B cell (primary cell): Measurements from ENCODE around the gene PTPN11. TPM values are rescaled to one million over a fixed set of nuclear protein-coding genes. Genes with fewer than 3 reads are reported as not detected.
"Not testable (repeated sequence)": the region's sequence is repeated elsewhere in the genome, so short reads cannot be mapped to it uniquely, and the experiment has no call there.

Experiments used
- ATAC-seq: fragments of 200-7000 bp; cut with Tn5 transposase; one replicate; pipeline ENCODE4 v1.10.0; 2021; ENCODE audit warnings: low read depth, mild to moderate bottlenecking, moderate number of reproducible peaks, moderate library complexity
- CTCF ChIA-PET: fragments of 350-600 bp; sonication (Branson Sonifier 250); formaldehyde crosslinking; loops from one replicate; lab custom pipeline; 2021; ENCODE audit warnings: antibody characterized with exemption, inconsistent platforms; lab: Charles Lee
- POLR2A ChIA-PET: fragments of 350-600 bp; sonication (Branson Sonifier 250); formaldehyde crosslinking; loops from one replicate; lab custom pipeline; 2021; ENCODE audit warnings: antibody characterized with exemption; lab: Charles Lee
- DNase-seq: peaks from one replicate; pipeline ENCODE4 v3.0.0; 2013
- H2AFZ ChIP-seq: 2 replicates; pipeline ENCODE4 v1.6.1; 2012; ENCODE audit warnings: mild to moderate bottlenecking, low read depth, low read length; ENCODE audit not compliant: insufficient read depth, poor library complexity, severe bottlenecking
- H3K27ac ChIP-seq, 2 donors: 1 replicate in 1 of 2; 2 replicates in 1 of 2; pipeline ENCODE4 v1.5.1; 2012 to 2013; ENCODE audit warnings: low read length in 2 of 2, mild to moderate bottlenecking in 2 of 2, moderate library complexity in 1 of 2
- H3K27me3 ChIP-seq, 4 experiments: fragments of 200-600 bp in 1 of 4; sonication (generic) in 1 of 4; replicated peaks in 1 of 4; 1 replicate in 2 of 4; 2 replicates in 2 of 4; pipeline versions ENCODE4 v1.6.1 to v1.7.0; 2013 to 2016; ENCODE audit warnings: low read length in 3 of 4, mild to moderate bottlenecking in 2 of 4, mixed read lengths in 1 of 4, moderate library complexity in 1 of 4; ENCODE audit not compliant: insufficient read depth in 4 of 4, control insufficient read depth in 3 of 4; ENCODE audit errors: control extremely low read depth in 1 of 4
- H3K36me3 ChIP-seq, 2 experiments: replicated peaks in 1 of 2; 1 replicate in 1 of 2; 2 replicates in 1 of 2; pipeline versions ENCODE4 v1.6.1 to v1.7.1; 2013; ENCODE audit warnings: low read length in 1 of 2; ENCODE audit not compliant: insufficient read depth in 2 of 2, control insufficient read depth in 1 of 2; ENCODE audit errors: control extremely low read depth in 1 of 2, extremely low read depth in 1 of 2
- H3K4me1 ChIP-seq, 2 donors: fragments of 200-600 bp in 1 of 2; sonication (generic) in 1 of 2; 1 replicate in 1 of 2; 2 replicates in 1 of 2; pipeline versions ENCODE4 v1.5.1 to v1.6.1; 2013 to 2017; ENCODE audit warnings: low read length in 2 of 2; ENCODE audit not compliant: control insufficient read depth in 2 of 2, insufficient read depth in 2 of 2
- H3K4me2 ChIP-seq: replicated peaks from 2 replicates; pipeline ENCODE3; 2012; ENCODE audit warnings: mild to moderate bottlenecking, low read depth, low read length; ENCODE audit not compliant: poor library complexity, severe bottlenecking
- H3K4me3 ChIP-seq, 5 experiments: fragments of 200-600 bp in 1 of 5; sonication (generic) in 1 of 5; 1 replicate in 3 of 5; 2 replicates in 2 of 5; pipeline versions ENCODE4 v1.5.1 to v1.7.0; 2011 to 2016; ENCODE audit warnings: low read length in 4 of 5, mild to moderate bottlenecking in 4 of 5, low read depth in 2 of 5, control low read depth in 1 of 5, moderate library complexity in 1 of 5; ENCODE audit not compliant: insufficient read depth in 1 of 5; ENCODE audit errors: control extremely low read depth in 1 of 5, extremely low read depth in 1 of 5
- H3K79me2 ChIP-seq: fragments of 200-600 bp; sonication (generic); one replicate; pipeline ENCODE4 v1.6.0; 2016; ENCODE audit warnings: low read length; ENCODE audit not compliant: control insufficient read depth, insufficient read depth
- H3K9ac ChIP-seq: fragments of 200-600 bp; sonication (generic); 2 replicates; pipeline ENCODE4 v1.6.1; 2017; ENCODE audit warnings: mild to moderate bottlenecking, low read length, moderate library complexity
- H3K9me3 ChIP-seq, 3 donors: one replicate each; pipeline versions ENCODE4 v1.6.1 to v1.7.1; 2013; ENCODE audit warnings: low read length in 2 of 3; ENCODE audit not compliant: control insufficient read depth in 2 of 3, insufficient read depth in 1 of 3; ENCODE audit errors: control extremely low read depth in 1 of 3
- H4K20me1 ChIP-seq: 2 replicates; pipeline ENCODE4 v1.6.0; 2012; ENCODE audit warnings: mild to moderate bottlenecking, low read length; ENCODE audit not compliant: insufficient read depth, control insufficient read depth, poor library complexity, severe bottlenecking
- H3K27ac Mint-ChIP-seq: one replicate; pipeline ENCODE4 v1.8.0; 2021; ENCODE audit warnings: mixed read lengths
- H3K27me3 Mint-ChIP-seq: one replicate; pipeline ENCODE4 v1.8.0; 2021; ENCODE audit warnings: mixed read lengths
- H3K4me1 Mint-ChIP-seq: one replicate; pipeline ENCODE4 v1.8.0; 2021; ENCODE audit warnings: mixed read lengths
- H3K4me3 Mint-ChIP-seq: one replicate; pipeline ENCODE4 v1.8.0; 2021; ENCODE audit warnings: mixed read lengths
- H3K9me3 Mint-ChIP-seq: one replicate; pipeline ENCODE4 v1.8.0; 2022; ENCODE audit warnings: mixed read lengths; ENCODE audit not compliant: insufficient read depth
- CTCF ChIP-seq: fragments of 200-600 bp; IDR thresholded peaks from one replicate; pipeline ENCODE4 v1.8.0; 2022; ENCODE audit warnings: antibody characterized with exemption, mild to moderate bottlenecking
- EZH2 ChIP-seq: IDR thresholded peaks from 2 replicates; pipeline ENCODE4 v1.6.1; 2012; ENCODE audit warnings: borderline replicate concordance, low read depth, mild to moderate bottlenecking, moderate library complexity, low read length; ENCODE audit not compliant: insufficient read depth, poor library complexity, severe bottlenecking
- WGBS: methylation state at CpG from one replicate; pipeline ENCODE4 v1.1.5; 2013; ENCODE audit warnings: missing lambda C conversion rate; ENCODE audit not compliant: insufficient coverage; 5-methylcytosine and 5-hydroxymethylcytosine counted together
- intact Hi-C: fragments of 100-400 bp; cut with micrococcal nuclease; formaldehyde crosslinking; loops from one replicate; pipeline ENCODE4 v1.10.0; 2022
- polyA plus RNA-seq: library from polyadenylated mRNA; depleted of rRNA; stranded (reverse); fragments of >200 nt; gene quantifications from 2 replicates; pipeline ENCODE4 v1.2.3, GENCODE V29; 2012
- total RNA-seq, 2 donors: library from RNA; stranded (reverse); fragments of 120-200 nt in 1 of 2; gene quantifications; 1 replicate in 1 of 2; 2 replicates in 1 of 2; pipeline versions ENCODE4 v1.2.3 to v1.2.4, GENCODE V29; 2013 to 2022

Gene PTPN11
- total and polyA plus RNA-seq, 2 donors (not counting 1 experiment from before 2014, with no cell fraction given), result 7.8 to 53.1 TPM

GRCh38 chr12:112431965-112432364, 13.2 kb downstream of the PTPN11 start:
- H3K79me2 ChIP-seq, result peaks cover 87% of the 10 kb centered on the region
- no peak overlapping the region for H2AFZ ChIP-seq
- no peaks in the 10 kb centered on the region for H3K36me3 ChIP-seq
- H3K4me2 ChIP-seq, result no peak overlapping the region
- H3K4me1 Mint-ChIP-seq, result peaks cover 9% of the 10 kb centered on the region
- CTCF ChIA-PET, result interaction anchor here (0.6 kb wide), 1 partner anchor 44 kb away, joined by 3 read pairs; no protein-coding TSS in a partner anchor
- ATAC-seq, result no peak
- H3K9me3 ChIP-seq, result no peaks in the 10 kb centered on the region
- H3K4me1 ChIP-seq, result no peaks in the 10 kb centered on the region
- H3K9me3 Mint-ChIP-seq, result no peaks in the 10 kb centered on the region
- H3K27me3 ChIP-seq, result no peaks in the 10 kb centered on the region
- 100% methylated on average over 1 of the region's 3 CpGs for WGBS
- DNase-seq, result no peak
- no peaks in the 10 kb centered on the region for H3K27me3 Mint-ChIP-seq
- peaks cover 31% of the 10 kb centered on the region for H4K20me1 ChIP-seq
- POLR2A ChIA-PET, result no interaction called here
- no peak overlapping the region for H3K27ac ChIP-seq
- H3K27ac Mint-ChIP-seq, result no peak overlapping the region
- no peak overlapping the region for H3K9ac ChIP-seq
- TF ChIP-seq CTCF (no peak), EZH2 (no peak)
- intact Hi-C loops, result no loop called here
- H3K4me3 ChIP-seq, result no peak overlapping the region
- H3K4me3 Mint-ChIP-seq, result no peak overlapping the region

- H3K4me1 ChIP-seq, result no peaks in the 10 kb centered on the region
- H3K4me2 ChIP-seq, result no peak overlapping the region
- H3K4me3 Mint-ChIP-seq, result no peak overlapping the region
- no peak overlapping the region for H3K9ac ChIP-seq
- ChIA-PET POLR2A (no interaction called here), CTCF (no interaction called here)
- peaks cover 90% of the 10 kb centered on the region for H3K79me2 ChIP-seq
- H3K9me3 ChIP-seq, result no peaks in the 10 kb centered on the region
- no peak for ATAC-seq
- no peaks in the 10 kb centered on the region for H3K27me3 ChIP-seq
- no peaks in the 10 kb centered on the region for H3K36me3 ChIP-seq
- peaks cover 12% of the 10 kb centered on the region for H3K4me1 Mint-ChIP-seq
- H2AFZ ChIP-seq, result no peak overlapping the region
- no peak overlapping the region for H3K4me3 ChIP-seq
- no peak for DNase-seq
- TF ChIP-seq EZH2 (no peak), CTCF (no peak)
- intact Hi-C loops, result no loop called here
- 80% methylated on average over 1 of the region's 2 CpGs for WGBS
- no peaks in the 10 kb centered on the region for H3K9me3 Mint-ChIP-seq
- no peaks in the 10 kb centered on the region for H3K27me3 Mint-ChIP-seq
- no peak overlapping the region for H3K27ac ChIP-seq
- peaks cover 30% of the 10 kb centered on the region for H4K20me1 ChIP-seq
- H3K27ac Mint-ChIP-seq, result no peak overlapping the region
These were observed 14.8 kb downstream of the PTPN11 start for GRCh38 chr12:112433551-112433950.

GRCh38 chr12:112438645-112439044, 19.9 kb downstream of the PTPN11 start:
- H3K9ac ChIP-seq, H3K27ac ChIP-seq, H3K4me3 Mint-ChIP-seq, H3K36me3 ChIP-seq, DNase-seq, CTCF ChIA-PET, H3K27me3 Mint-ChIP-seq, H3K4me2 ChIP-seq, H3K27me3 ChIP-seq, H3K27ac Mint-ChIP-seq, H3K9me3 Mint-ChIP-seq, H3K4me1 Mint-ChIP-seq, H3K9me3 ChIP-seq, H3K4me1 ChIP-seq, ATAC-seq, H3K4me3 ChIP-seq, intact Hi-C loops, H2AFZ ChIP-seq: not testable (repeated sequence)
- Histone ChIP-seq H3K79me2 (peaks cover 70% of the 10 kb centered on the region), H4K20me1 (peaks cover 19% of the 10 kb centered on the region)
- WGBS, result no CpG with 5 or more reads among the region's 1 CpG
- POLR2A ChIA-PET, result interaction anchor here (0.6 kb wide), 1 partner anchor 55 kb away, joined by 3 read pairs; no protein-coding TSS in a partner anchor
